Measurements from ENCODE around the gene SWT1.

DNA sequence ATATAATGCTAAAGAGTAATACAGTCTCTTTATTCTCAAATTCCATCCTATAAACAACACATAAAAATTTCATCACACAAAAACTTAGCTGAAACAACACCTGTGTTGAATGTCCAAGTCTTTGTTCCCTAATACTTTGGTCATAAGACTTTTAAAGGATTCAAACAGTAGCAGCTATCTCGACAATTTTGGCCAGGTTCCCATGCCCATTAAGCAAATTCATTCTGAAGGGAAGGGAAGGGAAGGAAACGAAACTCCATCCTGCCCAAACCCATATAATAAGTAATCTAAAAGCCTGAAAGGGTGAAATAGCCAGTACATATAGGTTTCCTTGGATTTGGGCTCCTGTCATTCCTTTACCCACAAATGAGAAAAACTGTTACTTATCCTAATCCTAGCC, 152.6 kb downstream of the SWT1 start:
- TF ChIP-seq POLR2A (IDR thresholded peaks at IDR 0.05; ENCODE audit: low read depth, low read length) (no peak), POLR2AphosphoS5 (IDR thresholded peaks at IDR 0.05; ENCODE audit: low read depth, low read length) (no peak), TAF1 (IDR thresholded peaks at IDR 0.05; ENCODE audit: low read depth, low read length) (no peak), SPI1 (IDR thresholded peaks at IDR 0.05; ENCODE audit: low read depth, low read length) (no peak)

Data from GM12891 (cell line).